ENCODE measurements around the gene B9D1. TPM values are rescaled to one million over a fixed set of nuclear protein-coding genes. Genes with fewer than 3 reads are reported as not detected.

The B9D1 gene
- polyA plus RNA-seq, 3 donors: 1.0 TPM; not detected in 2

DNA sequence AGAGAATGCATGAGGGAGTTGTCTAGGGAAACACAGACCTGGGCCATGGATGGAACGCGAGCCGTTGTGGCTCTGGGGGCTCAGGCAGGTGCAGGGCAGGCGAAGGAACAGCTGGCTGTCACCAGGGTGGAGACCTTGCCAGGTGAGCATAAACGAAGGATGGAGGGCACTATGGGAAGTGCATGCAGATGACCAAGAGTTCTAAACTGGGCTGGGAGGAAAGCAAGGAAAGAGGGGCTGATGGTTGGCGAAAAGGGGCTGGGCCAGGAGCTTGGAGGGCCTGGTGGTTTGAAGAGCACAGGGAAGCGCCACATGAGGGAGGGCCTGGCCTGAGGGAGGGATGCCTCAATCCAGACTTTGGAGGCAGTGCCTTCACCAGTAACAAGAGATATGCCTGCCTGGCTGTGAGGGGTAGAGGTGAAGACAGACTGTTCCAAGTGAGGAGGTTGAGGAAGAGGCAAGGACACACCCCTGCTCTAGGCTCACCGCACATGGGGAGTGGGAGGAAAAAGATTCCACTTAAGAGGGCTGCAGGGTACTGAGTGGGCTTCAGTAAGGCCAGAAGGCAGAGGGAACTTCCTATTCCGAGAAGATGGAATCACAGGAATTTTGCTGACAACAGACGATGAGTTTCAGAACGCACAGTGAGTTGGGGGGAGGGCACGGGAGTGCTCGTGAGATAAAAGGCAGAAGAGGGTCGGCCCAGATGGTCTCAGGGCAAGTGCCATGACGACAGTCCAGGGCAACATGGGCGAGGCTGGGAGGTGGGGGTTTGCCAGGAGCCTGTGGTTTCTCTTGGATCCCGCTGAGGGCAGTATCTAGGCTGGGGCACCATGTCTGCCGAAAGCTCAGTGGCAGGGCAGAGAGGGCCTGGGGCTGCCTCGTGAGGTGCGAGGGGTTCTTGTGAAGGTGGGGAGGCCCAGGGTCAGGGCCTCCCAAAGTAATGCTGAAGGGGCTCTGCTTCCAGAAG, 20.6 kb downstream of the B9D1 start:
- H3K27ac Mint-ChIP-seq: no peak overlapping the region

DNA sequence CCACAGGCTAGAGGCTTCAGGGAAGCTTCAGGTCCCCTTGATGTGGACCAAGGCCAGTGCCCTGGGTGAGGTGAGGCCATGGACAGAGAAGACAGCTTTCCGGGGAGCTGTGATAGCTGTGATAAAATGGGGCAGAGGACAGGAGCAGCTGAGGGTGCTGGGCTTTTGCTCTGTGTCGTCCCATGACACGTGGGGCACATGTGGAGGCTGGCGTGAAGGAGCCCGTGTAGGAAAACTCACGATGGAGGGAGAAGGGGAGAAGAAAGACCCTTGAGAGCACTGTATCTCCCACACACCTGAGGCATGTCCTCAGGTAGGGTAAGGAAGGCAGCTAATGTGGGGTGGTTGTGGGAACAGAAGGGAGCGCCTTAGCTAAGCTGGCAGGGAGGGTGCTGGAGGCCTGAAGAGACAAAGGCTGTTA, 21.3 kb downstream of the B9D1 start:
- H2AFZ ChIP-seq (ENCODE audit: insufficient read depth, low read depth, low read length, poor library complexity, severe bottlenecking): no peak overlapping the region
- H4K20me1 ChIP-seq (ENCODE audit: insufficient read depth, low read length): no peaks in the 10 kb centered on the region
- TF ChIP-seq, protein P1, sequence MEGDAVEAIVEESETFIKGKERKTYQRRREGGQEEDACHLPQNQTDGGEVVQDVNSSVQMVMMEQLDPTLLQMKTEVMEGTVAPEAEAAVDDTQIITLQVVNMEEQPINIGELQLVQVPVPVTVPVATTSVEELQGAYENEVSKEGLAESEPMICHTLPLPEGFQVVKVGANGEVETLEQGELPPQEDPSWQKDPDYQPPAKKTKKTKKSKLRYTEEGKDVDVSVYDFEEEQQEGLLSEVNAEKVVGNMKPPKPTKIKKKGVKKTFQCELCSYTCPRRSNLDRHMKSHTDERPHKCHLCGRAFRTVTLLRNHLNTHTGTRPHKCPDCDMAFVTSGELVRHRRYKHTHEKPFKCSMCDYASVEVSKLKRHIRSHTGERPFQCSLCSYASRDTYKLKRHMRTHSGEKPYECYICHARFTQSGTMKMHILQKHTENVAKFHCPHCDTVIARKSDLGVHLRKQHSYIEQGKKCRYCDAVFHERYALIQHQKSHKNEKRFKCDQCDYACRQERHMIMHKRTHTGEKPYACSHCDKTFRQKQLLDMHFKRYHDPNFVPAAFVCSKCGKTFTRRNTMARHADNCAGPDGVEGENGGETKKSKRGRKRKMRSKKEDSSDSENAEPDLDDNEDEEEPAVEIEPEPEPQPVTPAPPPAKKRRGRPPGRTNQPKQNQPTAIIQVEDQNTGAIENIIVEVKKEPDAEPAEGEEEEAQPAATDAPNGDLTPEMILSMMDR (IDR thresholded peaks at IDR 0.05): no peak
- no peak for DNase-seq
- H3K27me3 ChIP-seq (ENCODE audit: control insufficient read depth in 2 of 2, insufficient read depth in 2 of 2, low read length in 2 of 2): peaks cover 0 to 23% of the 10 kb centered on the region in 2 donors
- H3K9ac ChIP-seq (ENCODE audit: insufficient read depth, low read length, poor library complexity, severe bottlenecking): no peak overlapping the region
- H3K4me2 ChIP-seq (replicated peaks; ENCODE audit: extremely low read depth, low read length, poor library complexity, severe bottlenecking): no peak overlapping the region
- Mint-ChIP-seq H3K4me1 (no peaks in the 10 kb centered on the region), H3K4me3 (peak overlapping the region in 1 of 2 donors; percentile 13), H3K36me3 (no peaks in the 10 kb centered on the region), H3K9me3 (peaks cover 0 to 3% (median 0%) of the 10 kb centered on the region in 7 donors), H3K27me3 (ENCODE audit: low read depth in 3 of 3) (peaks cover 13 to 40% (median 25%) of the 10 kb centered on the region in 3 donors), H3K27ac (no peak overlapping the region)
- no peaks in the 10 kb centered on the region for H3K79me2 ChIP-seq (ENCODE audit: insufficient read depth, low read length)
- no peaks in the 10 kb centered on the region for H3K4me1 ChIP-seq (ENCODE audit: control insufficient read depth in 1 of 2, insufficient read depth in 2 of 2, low read length in 2 of 2)
- no peak overlapping the region for H3K27ac ChIP-seq (ENCODE audit: low read depth in 1 of 2, low read length in 2 of 2)
- H3K36me3 ChIP-seq (replicated peaks in 1 of 2; ENCODE audit: control insufficient read depth in 1 of 2, insufficient read depth in 2 of 2, low read length in 2 of 2): no peaks in the 10 kb centered on the region
- WGBS (ENCODE audit: insufficient coverage): 73% methylated on average over 5 of the region's 7 CpGs
- no peaks in the 10 kb centered on the region for H3K9me3 ChIP-seq (replicated peaks in 1 of 2; ENCODE audit: control insufficient read depth in 1 of 2, insufficient read depth in 1 of 2, low read length in 2 of 2)
- intact Hi-C loops (cut with micrococcal nuclease): no loop called here
- no peak overlapping the region for H3K4me3 ChIP-seq (replicated peaks in 1 of 3; ENCODE audit: low read depth in 2 of 3, low read length in 3 of 3)

More for the DNA sequence above, 20.6 kb downstream of the B9D1 start:
- Histone ChIP-seq H3K4me1 (ENCODE audit: control insufficient read depth in 1 of 2, insufficient read depth in 2 of 2, low read length in 2 of 2) (no peaks in the 10 kb centered on the region), H3K9me3 (replicated peaks in 1 of 2; ENCODE audit: control insufficient read depth in 1 of 2, insufficient read depth in 1 of 2, low read length in 2 of 2) (no peaks in the 10 kb centered on the region), H3K4me2 (replicated peaks; ENCODE audit: extremely low read depth, low read length, poor library complexity, severe bottlenecking) (no peak overlapping the region), H3K27me3 (ENCODE audit: control insufficient read depth in 2 of 2, insufficient read depth in 2 of 2, low read length in 2 of 2) (peaks cover 0 to 23% of the 10 kb centered on the region in 2 donors), H2AFZ (ENCODE audit: insufficient read depth, low read depth, low read length, poor library complexity, severe bottlenecking) (no peak overlapping the region), H3K36me3 (replicated peaks in 1 of 2; ENCODE audit: control insufficient read depth in 1 of 2, insufficient read depth in 2 of 2, low read length in 2 of 2) (no peaks in the 10 kb centered on the region), H3K4me3 (replicated peaks in 1 of 3; ENCODE audit: low read depth in 2 of 3, low read length in 3 of 3) (no peak overlapping the region), H3K9ac (ENCODE audit: insufficient read depth, low read length, poor library complexity, severe bottlenecking) (no peak overlapping the region), H3K27ac (ENCODE audit: low read depth in 1 of 2, low read length in 2 of 2) (no peak overlapping the region), H3K79me2 (ENCODE audit: insufficient read depth, low read length) (no peaks in the 10 kb centered on the region), H4K20me1 (ENCODE audit: insufficient read depth, low read length) (no peaks in the 10 kb centered on the region)
- Mint-ChIP-seq H3K4me1 (no peaks in the 10 kb centered on the region), H3K4me3 (peak overlapping the region in 1 of 2 donors; percentile 5), H3K36me3 (no peaks in the 10 kb centered on the region), H3K9me3 (peaks cover 0 to 3% (median 0%) of the 10 kb centered on the region in 7 donors), H3K27me3 (ENCODE audit: low read depth in 3 of 3) (peaks cover 12 to 37% (median 23%) of the 10 kb centered on the region in 3 donors)
- TF ChIP-seq, protein P1 (IDR thresholded peaks at IDR 0.05): no peak
- intact Hi-C loops (cut with micrococcal nuclease): no loop called here
- WGBS (ENCODE audit: insufficient coverage): 86% methylated on average over 20 of the region's 20 CpGs
- peak in 1 of 3 donors; percentile 2 for DNase-seq
